HCT116 (cell line): ENCODE measurements around the gene VTI1A.

ENCODE experiments used
- CBX3 ChIP-seq: IDR thresholded peaks from 2 replicates; pipeline ENCODE4 v1.6.1; 2012; ENCODE audit warnings: low read depth
- CEBPB ChIP-seq: IDR thresholded peaks from 2 replicates; pipeline ENCODE4 v1.6.1; 2012; ENCODE audit warnings: low read depth
- CTCF ChIP-seq, 3 experiments: fragments of 200-600 bp in 1 of 3; sonication (generic) in 1 of 3; IDR thresholded peaks in 2 of 3; conservative IDR thresholded peaks in 1 of 3; 2 replicates each; pipeline ENCODE4 v1.5.1; 2012 to 2017; ENCODE audit warnings: low read depth in 2 of 3, low read length in 2 of 3, antibody characterized with exemption in 1 of 3, borderline replicate concordance in 1 of 3, control low read depth in 1 of 3, mild to moderate bottlenecking in 1 of 3, mixed read lengths in 1 of 3, mixed run types in 1 of 3, moderate library complexity in 1 of 3; ENCODE audit not compliant: insufficient read depth in 1 of 3
- EGR1 ChIP-seq: IDR thresholded peaks from 2 replicates; pipeline ENCODE4 v1.6.1; 2012; ENCODE audit warnings: low read depth
- POLR2A ChIP-seq: IDR thresholded peaks from 2 replicates; pipeline ENCODE4 v1.7.0; 2011; ENCODE audit warnings: borderline replicate concordance; ENCODE audit not compliant: insufficient read depth, insufficient read length; ENCODE audit errors: extremely low read depth
- SP1 ChIP-seq: IDR thresholded peaks from 2 replicates; pipeline ENCODE4 v1.6.1; 2012; ENCODE audit warnings: low read depth

DNA sequence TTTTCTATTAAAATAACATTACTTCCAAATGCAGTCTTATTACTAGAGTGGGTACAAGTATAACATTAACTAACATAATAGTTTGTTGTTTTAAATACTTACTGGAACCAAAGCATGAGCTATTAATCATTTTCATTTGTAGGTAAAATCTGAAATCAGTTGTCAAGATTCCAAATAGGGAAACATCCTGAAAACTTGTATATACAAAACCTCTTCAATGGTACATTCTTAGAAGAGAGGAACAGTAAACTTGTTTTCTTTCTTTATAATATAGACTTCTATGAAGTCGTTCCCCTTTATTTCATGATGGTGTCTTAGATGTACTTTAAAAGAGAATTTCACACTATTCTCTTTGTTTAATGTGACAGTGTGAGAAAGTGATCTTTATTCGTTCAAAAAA is 85.9 kb downstream of the VTI1A start:
- no peak for TF ChIP-seq CTCF (IDR thresholded peaks at IDR 0.05 in 2 of 3, conservative IDR thresholded peaks at IDR 0.05 in 1 of 3; ENCODE audit: borderline replicate concordance in 1 of 3, insufficient read depth in 1 of 3, low read depth in 2 of 3, low read length in 2 of 3)
- TF ChIP-seq CBX3 = no peak
- no peak for TF ChIP-seq CEBPB
- no peak for TF ChIP-seq EGR1
- no peak for TF ChIP-seq POLR2A
- TF ChIP-seq SP1 = no peak; the same call in 1 of the 2 replicates
